ENCODE data around the gene TXNRD1.

DNA sequence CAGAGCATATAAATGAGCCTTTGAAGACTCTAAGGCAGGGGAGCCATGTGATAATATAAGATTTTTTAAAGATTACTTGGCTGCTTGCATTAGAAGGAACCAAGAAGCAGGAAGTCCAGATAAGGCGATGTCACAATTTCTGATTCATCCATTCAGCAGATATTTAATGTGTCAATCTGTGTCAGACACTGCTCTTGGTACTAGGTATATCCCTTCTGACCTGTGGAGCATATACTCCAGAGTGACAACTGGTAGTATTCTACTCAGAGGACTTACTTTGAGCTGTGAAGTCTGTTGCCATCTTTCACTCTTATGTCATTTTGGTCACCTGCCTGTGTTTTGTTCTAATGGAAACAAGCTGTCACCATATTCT is 98.6 kb downstream of the TXNRD1 start:
- TF ChIP-seq CTCF (IDR thresholded peaks at IDR 0.05; ENCODE audit: low read depth, low read length) (no peak), EZH2phosphoT487 (IDR thresholded peaks at IDR 0.05; ENCODE audit: low read depth) (no peak)

Measured in OCI-LY3 (cell line).